SHP77 (cell line): Measurements from ENCODE around the gene CLEC4G.

Experiments used
- DNase-seq, 2 experiments: peaks; one replicate each; lab custom pipeline; 2025; lab: John Stamatoyannopoulos, UW

Gene CLEC4G

DNA sequence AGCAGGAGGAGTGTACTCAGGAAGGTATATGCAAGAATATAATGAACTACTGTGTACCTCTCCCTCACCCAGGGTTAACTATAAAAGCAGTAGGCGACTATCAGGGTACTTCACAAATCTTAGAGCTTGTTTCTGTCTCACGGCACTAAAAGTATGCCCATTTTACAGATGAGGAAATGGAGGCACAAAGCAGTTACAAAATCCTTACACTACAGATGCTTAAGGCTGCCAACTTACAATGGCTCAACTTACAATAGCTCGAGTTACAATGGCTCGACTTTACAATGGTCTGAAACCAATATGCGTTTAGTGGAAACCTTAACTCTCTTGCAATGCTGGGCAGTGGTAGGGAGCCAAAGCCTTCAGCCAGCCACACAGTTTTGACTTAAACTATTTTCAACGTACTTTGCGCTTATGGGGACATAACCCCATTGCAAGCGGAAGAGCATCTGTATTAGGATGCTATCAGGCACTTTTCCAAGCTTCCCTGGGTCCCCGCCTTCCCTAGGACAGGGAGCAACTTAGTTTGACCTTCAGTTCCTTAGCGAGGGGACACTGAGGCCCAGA is 34.1 kb downstream of the CLEC4G start:
- DNase-seq = no peak

DNA sequence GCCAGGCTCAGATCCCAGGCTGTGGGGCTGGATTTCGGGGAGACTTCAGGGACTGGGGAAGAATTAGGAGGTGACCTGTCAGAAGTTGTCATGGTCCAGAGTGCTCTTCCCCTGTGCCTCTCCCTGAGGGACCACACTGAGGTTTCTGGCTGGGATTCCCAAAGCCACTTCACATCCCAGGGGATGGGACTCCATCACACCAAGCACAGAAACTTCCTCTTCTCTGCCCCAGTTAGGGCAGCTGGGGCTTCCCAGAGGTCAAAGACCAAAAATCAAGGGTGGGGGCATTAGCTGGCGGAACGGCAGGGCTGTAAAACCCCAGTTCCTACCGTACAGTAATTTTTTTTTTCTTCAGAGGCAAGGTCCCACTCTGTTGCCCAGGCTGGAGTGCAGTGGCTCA is 37.4 kb downstream of the CLEC4G start:
- no peak for DNase-seq

DNA sequence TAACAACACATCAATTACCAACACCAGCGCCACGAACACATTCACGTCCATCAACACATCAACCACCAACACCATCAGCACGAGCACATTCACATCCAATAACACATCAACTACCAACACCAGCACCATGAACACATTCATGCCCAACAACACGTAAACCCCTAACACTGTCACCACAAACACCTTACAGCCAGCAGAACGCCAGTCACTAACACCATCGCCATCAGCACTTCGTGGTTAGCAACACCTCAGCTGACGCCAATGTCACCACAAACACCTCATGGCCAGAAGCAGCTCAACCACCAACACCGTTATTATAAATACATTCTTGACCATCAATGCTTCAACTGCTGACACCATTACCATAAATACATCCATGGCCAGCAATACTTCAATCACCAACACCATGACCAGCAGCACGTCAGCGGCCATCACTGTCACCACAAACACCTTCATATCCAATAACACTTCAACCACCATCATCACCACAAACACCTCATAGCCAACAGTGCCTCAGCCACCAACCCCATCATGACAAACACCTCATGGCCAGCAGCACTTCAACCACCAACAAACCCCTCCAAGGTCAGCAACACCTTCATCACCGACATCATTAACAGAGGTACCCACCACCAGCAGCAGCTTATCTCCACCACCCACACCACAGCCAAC is 39.4 kb downstream of the CLEC4G start:
- DNase-seq = no peak

DNA sequence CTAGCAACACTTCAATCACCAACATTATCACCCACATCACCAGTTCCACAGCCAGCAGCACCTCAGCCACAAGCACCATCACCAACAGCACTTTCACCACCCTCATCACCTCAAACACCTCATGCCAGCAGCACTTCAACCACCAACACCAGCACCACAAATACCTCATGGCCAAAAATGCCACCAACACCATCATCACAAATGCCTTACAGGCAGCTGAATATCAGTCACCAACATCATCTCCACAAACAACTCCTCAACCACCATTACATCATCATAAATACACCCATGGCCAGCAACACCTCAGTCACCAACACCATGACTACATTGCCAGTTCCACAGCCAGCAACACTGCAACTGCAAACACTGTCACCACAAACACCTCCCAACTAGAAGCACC is 40.4 kb downstream of the CLEC4G start:
- DNase-seq = no peak

DNA sequence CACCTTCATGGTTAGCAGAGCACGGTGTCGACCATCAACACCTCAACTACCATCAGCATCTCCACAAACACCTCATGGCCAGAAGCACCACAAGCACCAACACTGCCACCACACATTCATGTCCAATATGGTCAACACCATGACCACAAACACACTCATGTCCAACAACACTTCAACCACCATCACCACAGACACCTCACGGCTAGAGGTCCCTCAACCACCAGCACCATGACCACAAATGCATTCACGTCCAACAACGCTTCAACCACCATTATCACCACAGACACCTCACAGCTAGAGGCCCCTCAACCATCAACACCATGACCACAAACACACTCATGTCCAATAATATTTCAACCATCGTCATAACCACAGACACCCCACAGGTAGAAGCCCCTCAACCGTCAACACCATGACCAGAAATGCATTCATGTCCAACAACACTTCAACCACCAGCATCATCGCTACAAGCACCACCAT is 41.1 kb downstream of the CLEC4G start:
- no peak for DNase-seq

DNA sequence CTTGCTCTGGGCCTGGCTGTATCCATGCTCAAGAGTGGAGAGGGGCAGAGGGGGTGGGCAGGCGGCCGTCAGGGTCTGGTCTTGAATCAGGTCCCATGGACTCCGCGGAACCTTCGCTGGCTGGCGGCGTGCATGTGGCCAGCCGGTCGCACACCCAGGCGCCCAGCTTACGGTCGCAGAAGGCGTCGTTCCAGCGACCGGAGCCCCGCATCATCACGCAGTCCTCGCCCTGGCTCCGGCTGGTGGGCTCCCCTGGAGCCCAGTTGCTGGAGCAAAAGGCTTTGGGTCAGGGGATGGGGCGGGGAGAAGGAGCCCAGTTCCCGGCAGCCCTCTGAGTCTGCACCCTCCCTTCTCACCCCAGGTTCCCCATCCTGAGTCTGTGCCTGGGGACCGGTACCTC is 42.7 kb downstream of the CLEC4G start:
- DNase-seq = no peak

DNA sequence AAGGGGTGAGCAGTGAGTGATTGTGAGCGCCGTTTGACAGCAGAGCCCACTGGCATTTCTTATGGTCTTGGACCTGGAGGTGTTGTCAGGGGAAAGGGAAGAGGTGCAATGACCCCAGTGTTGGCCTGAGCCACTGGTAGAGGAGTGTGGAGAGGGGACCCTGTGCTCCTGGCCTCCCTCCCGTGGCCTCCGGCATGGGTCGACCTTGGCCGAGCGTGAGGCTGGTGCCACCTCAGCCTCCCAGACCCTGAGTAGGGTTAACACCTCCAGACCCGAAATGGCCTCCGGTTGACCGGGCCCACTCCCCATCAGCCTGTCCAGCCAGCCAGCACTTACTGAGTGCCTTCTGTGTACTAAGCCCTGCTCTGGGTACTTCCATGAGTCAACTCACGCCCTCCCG is 44.7 kb downstream of the CLEC4G start:
- DNase-seq = no peak

DNA sequence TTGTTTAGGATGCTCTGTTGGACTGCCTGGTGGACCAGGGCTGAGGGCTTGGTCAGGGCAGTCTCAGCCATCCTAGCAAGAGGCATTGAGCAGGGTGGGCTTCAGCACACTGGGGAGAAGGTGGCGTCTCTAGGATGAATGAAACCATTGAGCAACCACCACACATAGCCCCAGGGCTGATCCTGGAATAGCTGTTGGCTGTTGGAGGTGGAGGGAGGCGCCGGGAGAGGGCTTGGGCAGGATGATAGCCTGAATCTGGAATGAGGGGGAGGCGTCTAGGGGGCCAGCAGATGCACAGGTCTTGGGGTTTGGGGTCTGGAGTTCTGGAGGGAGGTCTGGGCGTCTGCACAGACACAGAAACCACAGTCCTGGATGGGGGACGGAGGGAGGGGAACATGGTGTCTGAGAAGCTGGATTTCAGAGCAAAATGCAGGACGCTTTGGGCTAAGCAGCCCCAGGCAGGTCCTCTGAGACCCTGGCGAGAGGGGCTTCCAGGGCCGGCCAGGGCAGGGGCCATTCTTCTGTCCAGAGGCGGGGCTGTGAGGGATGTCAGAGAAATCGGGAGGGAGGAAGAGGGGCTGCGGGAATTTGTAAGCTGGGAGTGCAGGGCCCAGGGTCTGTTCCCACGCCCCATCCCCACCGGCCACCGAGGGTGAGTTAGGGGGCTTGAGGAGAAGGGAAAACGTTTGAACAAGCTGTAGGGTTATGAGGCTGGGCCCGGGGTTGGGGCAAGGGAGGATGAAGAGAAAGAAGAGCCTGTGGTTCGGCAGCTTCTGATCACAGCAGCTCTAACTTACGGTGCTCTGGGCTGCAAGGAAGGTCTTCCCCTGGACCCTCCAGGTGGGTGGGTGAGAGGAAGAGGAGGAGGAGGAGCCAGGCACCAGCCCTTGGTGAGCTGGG is 46.1 kb downstream of the CLEC4G start:
- DNase-seq = no peak

DNA sequence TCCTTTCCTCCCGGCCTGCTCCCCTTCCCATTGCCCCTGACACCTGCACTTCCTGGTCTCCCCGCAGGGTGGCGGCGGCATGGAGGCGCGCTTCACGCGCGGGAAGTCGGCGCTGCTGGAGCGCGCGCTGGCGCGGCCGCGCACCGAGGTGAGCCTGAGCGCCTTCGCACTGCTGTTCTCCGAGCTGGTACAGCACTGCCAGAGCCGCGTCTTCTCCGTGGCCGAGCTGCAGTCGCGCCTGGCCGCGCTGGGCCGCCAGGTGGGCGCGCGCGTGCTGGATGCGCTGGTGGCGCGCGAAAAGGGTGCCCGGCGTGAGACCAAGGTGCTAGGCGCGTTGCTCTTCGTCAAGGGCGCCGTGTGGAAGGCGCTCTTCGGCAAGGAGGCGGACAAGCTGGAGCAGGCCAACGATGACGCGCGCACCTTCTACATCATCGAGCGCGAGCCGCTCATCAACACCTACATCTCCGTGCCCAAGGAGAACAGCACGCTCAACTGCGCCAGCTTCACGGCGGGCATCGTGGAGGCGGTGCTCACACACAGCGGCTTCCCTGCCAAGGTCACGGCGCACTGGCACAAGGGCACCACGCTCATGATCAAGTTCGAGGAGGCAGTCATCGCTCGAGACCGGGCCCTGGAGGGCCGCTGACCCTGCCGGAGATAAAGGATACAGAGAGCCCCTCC is 49.6 kb downstream of the CLEC4G start:
- DNase-seq = no peak

DNA sequence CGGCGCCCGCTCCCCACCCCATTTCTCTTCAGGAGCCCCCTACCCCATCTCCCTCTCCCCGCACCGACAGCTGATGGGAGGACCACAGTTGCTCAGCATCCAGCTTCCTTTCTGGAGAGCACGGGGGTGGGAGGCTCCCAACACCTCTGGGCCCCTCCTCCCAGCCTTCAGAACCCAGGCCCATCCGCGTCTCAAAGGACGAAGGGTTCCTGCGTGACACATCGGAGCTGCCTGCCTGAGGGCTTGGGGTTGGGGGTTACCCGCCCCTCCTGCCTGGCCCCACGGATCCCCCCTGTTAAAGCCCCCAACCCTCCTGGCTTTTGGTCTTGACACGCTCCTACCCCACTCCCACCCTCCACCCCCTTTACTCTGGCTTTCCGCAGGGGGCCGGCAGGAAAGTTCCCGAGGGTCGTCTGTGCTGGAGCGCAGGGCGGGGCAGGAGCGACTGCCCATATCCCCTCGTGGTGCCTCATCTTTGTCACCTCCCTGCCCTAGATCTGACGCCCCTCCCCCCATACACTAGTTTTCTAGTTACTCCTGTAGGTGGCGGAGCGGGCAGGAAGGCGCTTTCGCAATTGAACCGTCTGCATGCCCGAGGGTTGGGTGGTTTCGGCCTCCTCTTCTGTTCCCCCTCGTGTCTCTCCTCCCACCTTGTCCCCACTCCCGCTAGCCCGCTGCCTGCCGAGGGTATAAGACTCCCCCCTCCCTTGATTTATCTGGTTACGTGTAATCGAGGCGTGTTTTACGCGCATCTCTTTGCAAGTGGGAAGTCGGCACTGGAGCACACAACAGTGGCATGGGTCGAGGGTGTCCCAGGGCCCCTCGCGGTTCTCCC is 50.4 kb downstream of the CLEC4G start:
- peak; percentile 42 to 71 for DNase-seq

DNA sequence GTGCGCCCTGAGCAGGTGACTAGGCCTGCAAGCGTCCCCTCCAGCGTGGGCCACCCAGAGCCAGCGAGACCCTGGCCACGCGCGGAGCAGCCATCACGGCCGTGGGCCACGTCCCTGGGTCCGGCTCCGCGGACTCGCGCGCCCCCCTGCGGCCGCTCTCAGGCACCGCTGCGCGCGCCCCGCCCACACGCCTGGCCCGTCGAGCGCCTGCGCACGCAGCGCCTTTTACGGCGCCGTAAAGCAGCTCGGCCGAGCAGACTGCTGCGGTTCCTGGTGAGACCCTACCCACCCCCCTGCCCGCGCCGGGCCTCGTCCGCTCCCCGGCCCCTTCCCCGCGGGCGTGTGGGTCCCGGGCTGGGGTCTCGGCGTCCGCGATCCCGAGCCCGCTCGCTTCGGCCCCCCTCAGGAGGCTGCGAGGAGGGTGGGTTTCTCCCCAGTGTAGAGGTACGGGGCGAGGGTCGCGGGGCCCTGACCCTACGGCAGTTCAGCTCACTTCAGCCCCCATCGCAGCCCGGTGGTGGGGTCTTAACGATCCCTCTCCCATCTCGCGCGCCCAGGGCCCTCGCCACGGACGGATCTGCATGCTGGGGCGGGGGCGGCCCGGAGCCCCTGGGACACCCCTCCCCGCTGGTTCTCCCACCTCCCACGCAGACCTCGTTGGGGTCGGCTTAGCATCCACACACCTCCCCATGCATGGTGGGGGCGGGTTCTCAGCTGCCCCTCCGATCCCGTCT is 51.1 kb downstream of the CLEC4G start, which contains the start of gene TRAPPC5:
Gene TRAPPC5 (plus strand): TSS at position 228 of the 734 bp plus-strand sequence. CDS start 1,421 bp downstream, outside the sequence.
- DNase-seq = peak; percentile 59 to 80

DNA sequence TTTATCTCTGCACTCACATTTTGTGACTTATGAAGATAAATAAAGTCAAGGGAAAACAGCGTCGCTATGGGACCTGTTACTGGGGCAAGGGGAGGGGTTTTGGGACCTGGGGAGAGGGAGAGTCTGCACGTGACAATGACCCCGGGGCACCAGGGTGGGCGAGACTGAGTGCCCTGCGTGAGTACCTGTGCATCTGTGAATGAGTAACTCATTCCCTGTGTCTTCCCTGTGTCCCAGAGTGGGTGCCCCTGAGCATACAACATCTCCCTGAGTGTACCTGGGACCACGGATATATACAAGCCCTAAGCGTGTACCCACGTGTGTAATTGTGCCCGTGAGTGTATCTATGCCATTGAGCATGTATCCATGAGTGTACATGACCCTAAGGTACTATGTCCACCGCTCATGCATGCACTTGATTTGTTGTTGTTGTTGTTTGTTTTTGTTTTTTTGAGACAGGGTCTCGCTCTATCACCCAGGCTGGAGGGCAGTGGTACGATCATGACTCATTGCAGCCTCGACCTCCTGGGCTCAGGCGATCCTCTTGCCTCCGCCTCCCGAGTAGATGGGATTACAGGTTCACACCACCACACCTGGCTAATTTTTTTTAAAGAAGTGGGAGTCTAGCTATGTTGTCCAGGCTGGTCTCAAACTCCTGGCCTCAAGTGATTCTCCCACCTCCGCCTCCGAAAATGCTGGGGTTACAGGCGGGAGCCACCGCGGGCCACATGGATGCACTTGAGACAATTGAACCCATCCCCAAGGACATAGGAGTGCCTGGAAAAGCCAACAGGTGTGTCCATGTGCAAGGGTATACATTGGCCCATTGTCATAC is 51.9 kb downstream of the CLEC4G start:
- peak in 1 of 2 experiments; percentile 31 for DNase-seq

DNA sequence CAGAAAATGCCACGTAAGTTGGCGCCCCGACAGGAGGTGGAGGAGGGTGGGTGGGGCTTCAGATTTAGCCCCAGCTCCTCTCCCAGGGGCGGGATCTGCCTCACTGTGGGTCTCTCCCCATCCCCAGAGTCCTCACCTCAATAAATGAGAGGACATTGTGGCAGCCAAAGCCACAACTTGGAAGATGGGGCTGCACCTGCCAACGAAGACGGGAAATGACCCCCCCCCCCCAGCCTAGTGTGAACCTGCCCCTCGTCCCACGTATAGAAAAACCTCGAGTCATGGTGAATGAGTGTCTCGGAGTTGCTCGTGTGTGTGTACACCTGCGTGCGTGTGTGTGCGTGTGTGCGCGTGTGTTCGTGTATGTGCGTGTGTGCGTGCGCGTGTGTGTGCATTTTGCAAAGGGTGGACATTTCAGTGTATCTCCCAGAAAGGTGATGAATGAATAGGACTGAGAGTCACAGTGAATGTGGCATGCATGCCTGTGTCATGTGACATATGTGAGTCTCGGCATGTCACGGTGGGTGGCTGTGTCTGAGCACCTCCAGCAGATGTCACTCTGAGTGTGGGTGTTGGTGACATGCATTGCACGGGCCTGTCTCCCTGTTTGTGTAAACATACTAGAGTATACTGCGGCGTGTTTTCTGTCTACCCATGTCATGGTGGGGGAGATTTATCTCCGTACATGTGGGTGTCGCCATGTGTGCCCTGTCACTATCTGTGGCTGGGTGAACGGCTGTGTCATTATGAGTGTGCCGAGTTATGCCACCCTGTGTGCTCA is 52.7 kb downstream of the CLEC4G start:
- peak; percentile 27 to 54 for DNase-seq
